NCI-H2196 (cell line): ENCODE measurements around the gene COL4A2.
"Not testable (repeated sequence)": the region's sequence is repeated elsewhere in the genome, so short reads cannot be mapped to it uniquely, and the experiment has no call there.

Source experiments
- DNase-seq: peaks from one replicate; lab custom pipeline; 2025; ENCODE audit not compliant: unreplicated experiment; lab: John Stamatoyannopoulos, UW

Gene COL4A2

DNA sequence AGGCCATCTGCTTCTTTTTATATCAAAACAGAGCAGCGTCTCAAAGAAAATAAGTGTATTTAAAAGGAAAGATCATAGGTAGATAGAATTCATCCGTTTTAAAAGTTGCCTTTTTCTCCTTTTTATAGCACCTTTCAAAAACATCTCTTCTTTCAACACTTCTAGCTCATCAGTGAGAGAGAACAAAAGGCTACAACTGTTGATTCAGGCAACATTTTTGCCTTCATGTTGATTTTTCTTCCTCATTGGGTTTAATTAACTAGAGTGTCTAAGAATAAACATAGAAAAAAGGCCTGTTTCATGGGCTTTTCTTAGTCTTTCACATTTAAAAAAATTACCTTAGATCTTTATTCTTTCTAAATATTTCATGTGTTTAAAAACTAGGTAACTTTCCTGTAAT is 13.6 kb downstream of the COL4A2 start:
- DNase-seq: no peak

GRCh38 chr13:110321573-110321972 is 14.5 kb downstream of the COL4A2 start:
- not testable (repeated sequence) for DNase-seq

GRCh38 chr13:110322126-110322827 is 15.2 kb downstream of the COL4A2 start:
- DNase-seq: no peak

- DNase-seq: no peak
Measured at GRCh38 chr13:110322828-110323171, 15.7 kb downstream of the COL4A2 start.

GRCh38 chr13:110323172-110323891 is 16.2 kb downstream of the COL4A2 start:
- no peak for DNase-seq

DNA sequence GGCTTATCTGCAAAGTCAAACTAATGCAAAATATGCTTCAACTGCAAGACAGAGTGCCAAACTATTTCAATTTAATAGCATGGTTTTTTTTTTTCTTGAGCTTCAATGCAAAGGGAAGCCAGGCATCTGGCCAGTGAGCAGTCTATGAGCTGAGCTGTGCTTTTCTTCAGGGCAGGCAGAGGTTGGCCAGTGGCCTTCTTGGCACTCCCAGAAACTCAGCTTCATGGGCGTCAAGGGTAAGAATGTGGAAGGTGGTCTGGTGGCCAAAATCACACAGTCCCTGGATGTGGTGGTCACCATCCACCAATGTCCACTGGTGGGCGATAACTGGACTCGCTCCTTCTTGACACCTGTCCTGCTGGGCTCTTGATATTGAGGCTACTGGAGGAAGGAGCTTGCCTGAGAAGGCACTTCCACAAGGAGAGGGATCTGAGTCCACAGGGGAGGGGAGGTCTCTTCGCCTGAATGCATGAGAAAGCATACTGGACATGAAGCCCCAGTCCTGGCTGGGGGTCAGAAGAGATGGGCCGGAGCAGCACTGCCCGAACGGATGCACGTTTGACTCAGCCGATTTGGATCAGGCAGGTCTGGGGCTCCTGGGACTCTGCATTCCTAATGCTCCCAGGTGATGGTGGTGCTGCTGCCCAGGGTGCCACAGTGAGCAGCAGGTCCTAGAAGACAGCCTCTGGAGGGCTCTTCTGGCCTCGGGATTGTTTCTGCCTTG is 17.1 kb downstream of the COL4A2 start:
- DNase-seq: no peak

DNA sequence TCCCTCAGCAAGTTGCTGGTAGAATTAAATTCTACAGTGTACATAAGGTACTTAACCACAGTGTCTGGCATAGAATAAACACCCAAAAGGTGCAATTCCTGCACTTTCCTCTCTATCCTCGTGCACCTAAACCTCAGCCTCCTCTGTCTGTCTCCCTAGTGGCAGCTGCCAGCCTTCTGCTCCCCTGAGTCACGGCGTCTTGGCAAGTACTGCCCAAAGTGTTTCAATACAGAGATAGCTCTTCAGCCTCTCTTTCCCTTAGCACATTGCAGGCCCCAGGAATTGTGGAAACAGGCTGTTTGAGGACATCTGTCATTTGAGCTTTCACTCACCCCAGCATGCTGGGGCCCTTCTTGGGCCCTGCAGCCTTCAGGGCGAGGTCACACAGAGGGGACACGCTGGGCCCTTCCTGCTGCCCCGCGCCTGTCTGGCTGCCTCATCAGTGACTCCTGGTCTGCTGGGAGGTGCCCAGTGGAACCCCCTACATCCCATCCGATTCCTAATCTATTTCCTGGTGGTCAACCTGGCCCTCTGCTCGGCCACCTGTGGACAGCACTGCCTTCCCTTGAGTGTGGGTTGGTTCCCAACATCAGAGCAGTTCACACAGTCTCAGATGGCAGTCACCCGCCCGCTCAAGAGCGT is 19.3 kb downstream of the COL4A2 start:
- no peak for DNase-seq

GRCh38 chr13:110327051-110327721 is 20.1 kb downstream of the COL4A2 start:
- no peak for DNase-seq

- DNase-seq: no peak
Measured at GRCh38 chr13:110328573-110328972, 21.5 kb downstream of the COL4A2 start.

DNA sequence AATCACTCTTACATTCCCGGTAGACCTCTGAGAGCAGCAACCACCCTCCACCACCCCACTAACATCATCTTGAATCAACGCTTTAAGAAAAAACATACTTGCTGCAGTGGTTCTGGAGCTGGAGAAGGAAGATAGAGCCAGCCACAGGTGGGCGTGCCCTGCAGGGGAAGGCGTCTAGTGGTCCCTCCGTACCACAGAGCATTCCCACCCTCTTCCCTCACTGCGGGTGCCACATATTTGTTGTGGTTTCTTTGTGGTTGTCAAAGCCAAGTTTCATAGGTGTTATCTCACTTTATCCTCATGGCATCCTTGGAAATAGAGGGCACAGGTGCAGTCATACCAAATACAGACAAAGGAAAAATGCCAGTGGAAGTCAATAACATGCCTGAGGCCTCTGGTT is 22.2 kb downstream of the COL4A2 start:
- no peak for DNase-seq

DNA sequence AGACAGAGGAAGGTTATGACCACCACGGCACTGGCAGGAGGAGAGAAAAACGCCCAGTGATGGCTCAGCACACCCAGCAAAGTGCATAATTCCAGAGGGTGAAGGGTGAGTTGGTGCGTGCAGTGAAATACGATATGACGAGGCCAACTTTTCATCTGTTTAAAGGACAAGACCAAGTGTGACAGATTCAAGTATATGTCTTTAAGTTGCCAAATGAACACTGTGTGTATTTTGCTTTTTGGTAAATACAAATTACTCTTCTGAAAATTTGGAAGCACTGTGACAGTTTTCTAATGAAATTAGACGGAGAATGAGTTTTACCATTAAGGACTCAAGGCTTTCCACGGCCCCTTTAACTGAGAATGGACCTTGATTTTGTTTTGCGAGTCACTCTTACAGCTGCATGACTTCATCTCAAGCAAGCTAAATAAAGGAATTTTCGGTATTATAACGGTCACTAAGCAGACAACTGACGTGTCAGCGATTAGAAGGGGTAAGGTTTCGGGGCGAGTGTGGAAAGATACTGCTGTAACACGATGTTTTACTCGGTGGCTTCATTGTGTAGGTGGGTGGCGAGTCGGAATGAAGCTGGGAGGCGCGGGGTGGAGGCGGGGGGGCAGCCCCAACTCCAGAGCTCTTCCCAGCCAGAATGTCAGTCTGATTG is 22.8 kb downstream of the COL4A2 start:
- DNase-seq: no peak

DNA sequence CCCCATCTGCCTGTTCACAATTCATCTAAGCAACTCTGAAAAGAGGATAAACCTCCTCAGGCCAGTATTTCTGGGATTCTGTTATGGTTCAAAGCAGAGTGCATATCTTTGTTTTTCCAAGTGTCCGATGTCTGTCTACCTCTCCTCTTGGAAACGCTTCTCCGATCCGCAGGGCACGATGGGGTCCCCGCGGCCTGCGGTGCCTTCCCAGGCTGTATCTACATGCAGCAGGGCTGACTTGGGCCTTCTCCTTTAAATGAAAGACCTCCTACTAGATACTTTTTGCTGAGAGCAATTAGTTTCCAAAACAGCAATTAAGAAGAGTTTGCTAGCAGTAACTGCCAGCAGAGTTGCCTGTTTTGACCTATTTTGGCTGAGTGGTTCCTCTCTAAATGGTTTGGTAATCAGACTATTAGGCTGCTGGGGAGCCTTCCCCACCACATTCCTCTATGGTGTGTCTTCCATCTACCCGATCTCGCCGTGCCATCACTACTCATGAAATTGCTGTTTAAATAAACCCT is 23.5 kb downstream of the COL4A2 start:
- no peak for DNase-seq

DNA sequence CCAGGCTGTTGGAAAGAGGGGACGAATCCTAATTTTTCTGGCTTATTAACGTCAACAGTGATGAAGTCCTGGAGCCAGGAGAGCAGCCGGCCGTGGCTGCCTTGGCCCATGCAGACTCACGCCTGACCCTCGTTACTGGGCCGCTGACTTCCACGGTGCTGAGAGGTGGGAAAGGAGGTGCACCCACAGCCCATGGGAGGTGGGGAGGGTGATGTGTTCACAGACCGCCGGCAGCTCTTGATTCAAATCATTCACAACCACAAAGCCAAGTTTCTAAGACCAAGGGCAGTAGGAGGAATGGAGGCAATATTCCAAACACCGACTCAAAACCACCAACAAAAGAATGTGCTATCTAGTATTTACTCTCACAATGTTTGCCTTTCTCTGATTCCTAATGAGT is 24.3 kb downstream of the COL4A2 start:
- DNase-seq: no peak

- no peak for DNase-seq
Measured at GRCh38 chr13:110332750-110333149, 25.7 kb downstream of the COL4A2 start.

- no peak for DNase-seq
Measured at GRCh38 chr13:110333837-110334236, 26.8 kb downstream of the COL4A2 start.

GRCh38 chr13:110334256-110334655 is 27.2 kb downstream of the COL4A2 start:
- no peak for DNase-seq

DNA sequence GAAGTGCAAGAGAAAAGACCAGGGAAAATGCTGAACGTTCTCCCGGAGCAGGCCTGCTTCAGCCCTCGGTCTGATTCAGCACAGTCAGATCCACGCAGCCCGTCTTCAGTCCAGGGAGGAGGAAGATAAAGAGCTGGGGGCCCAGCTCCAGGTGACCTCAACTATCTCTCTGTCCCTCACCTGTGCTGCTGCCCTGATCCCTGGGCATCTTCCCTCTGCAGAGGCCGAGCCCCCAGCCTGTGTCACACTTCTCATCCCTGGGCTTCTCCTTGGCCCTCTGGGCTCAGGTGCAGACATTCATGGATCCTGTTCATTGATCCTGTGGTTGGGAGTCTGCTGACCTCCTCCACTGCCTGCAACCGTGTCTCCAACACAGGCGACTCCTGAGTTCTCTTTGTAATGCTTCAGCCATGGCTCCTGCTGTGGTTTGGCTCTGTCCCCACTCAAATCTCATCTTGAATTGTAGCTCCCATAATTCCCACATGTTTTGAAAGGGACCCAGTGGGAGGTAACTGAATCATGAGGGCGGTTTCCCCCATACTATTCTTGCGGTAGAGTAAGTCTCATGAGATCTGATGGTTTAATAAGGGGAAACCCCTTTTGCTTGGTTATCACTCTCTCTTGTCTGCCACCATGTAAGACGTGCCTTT is 27.9 kb downstream of the COL4A2 start:
- no peak for DNase-seq

DNA sequence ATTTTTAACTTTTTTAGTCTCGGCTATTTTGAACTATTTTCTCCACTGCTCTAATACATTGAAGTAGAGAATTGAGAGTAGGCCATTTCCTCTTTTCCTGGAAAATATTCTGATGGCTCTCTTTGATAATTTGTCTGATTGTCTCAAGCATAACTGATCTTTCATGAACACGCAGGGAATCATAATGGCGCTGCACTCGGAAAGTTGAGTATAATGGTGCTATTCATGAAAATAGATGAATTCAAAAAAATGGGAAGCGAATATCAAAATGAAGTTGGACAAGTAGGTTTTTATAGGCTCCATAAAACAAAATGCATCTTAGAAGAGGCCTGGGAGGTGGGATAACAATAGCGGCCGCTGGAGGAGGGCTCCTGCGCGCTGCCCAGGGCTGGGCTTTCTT is 29.0 kb downstream of the COL4A2 start:
- DNase-seq: no peak

DNA sequence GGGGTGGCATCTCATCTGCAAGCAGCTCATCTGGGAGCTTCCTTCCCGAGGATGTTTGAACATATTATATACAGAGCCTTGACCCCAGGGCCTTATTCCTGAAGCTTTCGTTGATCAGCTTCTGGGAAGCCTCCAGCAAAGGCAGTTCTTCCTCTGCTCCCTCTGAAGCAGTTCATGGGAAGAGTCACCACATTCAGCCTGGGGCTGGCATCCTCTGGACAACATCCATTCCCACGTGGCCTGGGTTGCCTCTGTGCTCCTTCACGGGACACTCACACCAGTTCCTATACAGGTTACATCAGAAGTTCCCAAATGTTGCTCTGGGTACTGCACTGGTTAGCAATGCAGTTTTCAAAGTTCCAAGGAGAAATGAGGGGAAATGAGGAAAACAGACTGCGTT is 29.6 kb downstream of the COL4A2 start:
- DNase-seq: no peak

GRCh38 chr13:110337247-110337646 is 30.2 kb downstream of the COL4A2 start:
- no peak for DNase-seq
